Thymus (tissue), 11 donors: ENCODE measurements around the gene NPAT. TPM values are rescaled to one million over a fixed set of nuclear protein-coding genes. Genes with fewer than 3 reads are reported as not detected.
"Not testable (repeated sequence)": the region's sequence is repeated elsewhere in the genome, so short reads cannot be mapped to it uniquely, and the experiment has no call there.

Source experiments
- DNase-seq, 9 donors: peaks; one replicate each; pipeline ENCODE4 v3.0.0-alpha.2; 2013; ENCODE audit warnings: low spot score in 9 of 9, low read depth in 6 of 9, missing footprints in 1 of 9
- H3K27ac ChIP-seq, 2 donors: one replicate each; pipeline ENCODE4 v1.5.1; 2013; ENCODE audit warnings: control low read depth in 1 of 2, low read depth in 1 of 2, low read length in 1 of 2, mild to moderate bottlenecking in 1 of 2, moderate library complexity in 1 of 2
- H3K27me3 ChIP-seq, 2 donors: one replicate each; pipeline ENCODE4 v1.5.1; 2013; ENCODE audit warnings: low read length in 1 of 2; ENCODE audit not compliant: control insufficient read depth in 2 of 2, insufficient read depth in 1 of 2
- H3K36me3 ChIP-seq, 2 donors: one replicate each; pipeline ENCODE4 v1.5.1; 2013; ENCODE audit warnings: low read length in 1 of 2, mild to moderate bottlenecking in 1 of 2, moderate library complexity in 1 of 2; ENCODE audit not compliant: control insufficient read depth in 2 of 2, insufficient read depth in 2 of 2
- H3K4me1 ChIP-seq, 2 donors: one replicate each; pipeline ENCODE4 v1.5.1; 2013; ENCODE audit warnings: low read length in 2 of 2; ENCODE audit not compliant: control insufficient read depth in 2 of 2, insufficient read depth in 2 of 2
- H3K4me3 ChIP-seq, 2 donors: one replicate each; pipeline ENCODE4 v1.5.1; 2013; ENCODE audit warnings: low read length in 2 of 2, control low read depth in 1 of 2, mild to moderate bottlenecking in 1 of 2
- H3K9me3 ChIP-seq, 2 donors: one replicate each; pipeline ENCODE4 v1.5.1; 2013; ENCODE audit warnings: low read length in 1 of 2, mild to moderate bottlenecking in 1 of 2; ENCODE audit not compliant: control insufficient read depth in 2 of 2, insufficient read depth in 1 of 2
- WGBS: extraction: QIAGEN DNeasy Blood & Tissue Kit; methylation state at CpG from one replicate; pipeline ENCODE4 v1.1.7; 2013; 5-methylcytosine and 5-hydroxymethylcytosine counted together
- polyA plus RNA-seq: library from polyadenylated mRNA; stranded (reverse); fragments of 200-250 nt; gene quantifications from one replicate; pipeline ENCODE4 v1.2.3, GENCODE V29; 2013
- total RNA-seq: library from RNA; stranded (reverse); fragments of 120-200 nt; gene quantifications from one replicate; pipeline ENCODE4 v1.2.4, GENCODE V29; 2013
- donor health status: healthy.

NPAT gene
- total and polyA plus RNA-seq, 2 donors = 8.8 to 16.9 TPM

- no peaks in the 10 kb centered on the region for H3K4me1 ChIP-seq
- H3K27ac ChIP-seq = no peak overlapping the region
- H3K9me3 ChIP-seq = no peaks in the 10 kb centered on the region
- no peak for DNase-seq
- H3K27me3 ChIP-seq = no peaks in the 10 kb centered on the region
- H3K4me3 ChIP-seq = no peak overlapping the region
- H3K36me3 ChIP-seq = peaks cover 13 to 50% of the 10 kb centered on the region in 2 donors
Observed at GRCh38 chr11:108197351-108197750, 25.1 kb downstream of the NPAT start.

DNA sequence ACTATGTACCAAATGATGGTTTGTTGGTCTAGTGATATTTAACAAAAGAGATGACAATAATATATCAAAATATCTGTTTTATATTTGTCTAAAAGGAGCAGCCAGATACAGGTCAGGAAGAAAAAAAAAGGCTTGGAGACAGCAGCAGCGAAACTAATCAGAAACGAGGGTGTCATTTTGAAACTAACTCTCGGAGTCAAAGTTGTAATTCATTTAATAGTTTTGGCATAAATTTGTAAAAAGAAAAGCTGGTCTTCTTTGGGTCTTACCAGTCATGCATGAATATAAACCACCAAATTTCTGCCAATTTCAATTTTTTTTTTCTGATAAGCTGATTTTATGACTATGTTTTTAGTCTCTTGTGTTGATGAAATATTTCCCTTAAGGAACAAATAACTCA is 25.5 kb downstream of the NPAT start:
- no peak overlapping the region for H3K27ac ChIP-seq
- no peak for DNase-seq
- no peak overlapping the region for H3K4me3 ChIP-seq
- peaks cover 13 to 51% of the 10 kb centered on the region in 2 donors for H3K36me3 ChIP-seq
- WGBS = 95% methylated on average over 3 of the region's 3 CpGs
- no peaks in the 10 kb centered on the region for H3K9me3 ChIP-seq
- H3K27me3 ChIP-seq = no peaks in the 10 kb centered on the region
- no peaks in the 10 kb centered on the region for H3K4me1 ChIP-seq

DNA sequence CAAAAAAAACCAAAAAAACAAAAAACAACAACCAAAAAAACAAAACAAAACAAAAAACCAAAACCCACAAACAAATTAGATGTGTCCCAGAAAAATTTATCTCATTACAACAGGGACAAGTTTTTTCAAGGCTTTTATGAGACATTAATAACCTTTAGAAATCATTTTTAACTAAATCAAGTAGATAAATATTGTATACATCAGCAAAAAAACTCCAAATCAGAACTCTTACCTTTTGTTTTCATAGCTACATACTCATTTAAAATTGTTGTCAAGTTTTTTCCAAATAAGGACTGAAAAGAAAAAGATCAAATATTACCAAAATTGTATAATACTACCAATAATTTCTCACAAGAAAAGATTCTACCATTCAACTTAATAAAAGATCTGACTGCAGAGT is 28.7 kb downstream of the NPAT start:
- Histone ChIP-seq H3K27ac (no peak overlapping the region), H3K9me3 (no peaks in the 10 kb centered on the region), H3K36me3 (peaks cover 11 to 40% of the 10 kb centered on the region in 2 donors), H3K27me3 (no peaks in the 10 kb centered on the region), H3K4me3 (no peak overlapping the region), H3K4me1 (no peaks in the 10 kb centered on the region)
- DNase-seq = no peak

- Histone ChIP-seq H3K27me3 (no peaks in the 10 kb centered on the region), H3K4me3 (no peak overlapping the region), H3K9me3 (no peaks in the 10 kb centered on the region), H3K4me1 (no peaks in the 10 kb centered on the region), H3K36me3 (peaks cover 22 to 63% of the 10 kb centered on the region in 2 donors), H3K27ac (no peak overlapping the region)
- no peak for DNase-seq
- WGBS = 99% methylated on average over 5 of the region's 5 CpGs
Observed at GRCh38 chr11:108177570-108177969, 44.9 kb downstream of the NPAT start.

DNA sequence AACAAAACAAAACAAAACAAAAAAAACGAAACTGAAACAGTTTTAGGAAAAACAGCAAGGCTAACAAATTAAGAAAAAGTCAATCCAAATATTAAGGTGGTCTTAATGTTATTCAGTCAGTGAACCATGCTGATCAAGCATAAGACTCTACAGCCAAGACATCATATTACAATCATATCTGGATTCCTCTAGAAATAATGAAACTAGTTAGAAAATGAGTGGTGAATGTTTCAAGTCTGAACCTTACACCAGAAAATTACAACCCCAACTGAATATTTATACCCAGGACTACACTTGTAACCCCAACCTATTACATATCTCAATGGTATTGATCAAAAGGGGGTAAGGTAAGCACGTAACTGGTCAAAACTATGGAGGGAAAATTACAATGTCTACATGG is 52.3 kb downstream of the NPAT start:
- no peak overlapping the region for H3K4me3 ChIP-seq
- H3K4me1 ChIP-seq = no peaks in the 10 kb centered on the region
- H3K36me3 ChIP-seq = peaks cover 25 to 74% of the 10 kb centered on the region in 2 donors
- no peak for DNase-seq
- no peak overlapping the region for H3K27ac ChIP-seq
- 94% methylated on average over 2 of the region's 2 CpGs for WGBS
- no peaks in the 10 kb centered on the region for H3K27me3 ChIP-seq
- no peaks in the 10 kb centered on the region for H3K9me3 ChIP-seq

DNA sequence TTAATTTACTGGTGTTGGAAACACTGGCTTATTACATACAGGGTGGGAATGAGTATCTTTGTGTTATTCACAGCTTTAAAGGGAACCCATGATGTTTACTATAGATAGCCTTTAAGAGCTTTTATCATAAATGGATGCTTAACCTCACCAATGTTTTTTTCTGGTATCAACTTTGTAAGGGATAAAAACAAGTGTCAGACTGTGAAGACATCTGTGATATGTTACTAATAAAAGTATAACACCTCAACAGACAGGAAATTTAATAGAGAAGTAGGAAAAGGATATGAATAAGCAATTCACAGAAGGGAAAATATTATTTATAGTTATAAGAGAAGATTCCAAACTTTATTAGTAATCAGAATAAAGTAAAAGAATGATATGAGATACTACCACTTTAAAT is 54.8 kb downstream of the NPAT start:
- DNase-seq = no peak
- H3K36me3 ChIP-seq = peaks cover 30 to 74% of the 10 kb centered on the region in 2 donors
- H3K4me1 ChIP-seq = no peaks in the 10 kb centered on the region
- H3K27me3 ChIP-seq = no peaks in the 10 kb centered on the region
- no peaks in the 10 kb centered on the region for H3K9me3 ChIP-seq
- no peak overlapping the region for H3K4me3 ChIP-seq
- H3K27ac ChIP-seq = no peak overlapping the region

- not testable (repeated sequence) for H3K4me3 ChIP-seq, H3K4me1 ChIP-seq, DNase-seq, H3K27me3 ChIP-seq, H3K9me3 ChIP-seq, H3K27ac ChIP-seq
- 97% methylated on average over 6 of the region's 6 CpGs for WGBS
- peaks cover 42 to 71% of the 10 kb centered on the region in 2 donors for H3K36me3 ChIP-seq
Observed at GRCh38 chr11:108162878-108163277, 59.6 kb downstream of the NPAT start.

- H3K4me1 ChIP-seq = no peaks in the 10 kb centered on the region
- H3K27ac ChIP-seq = no peak overlapping the region
- H3K36me3 ChIP-seq = peaks cover 38 to 70% of the 10 kb centered on the region in 2 donors
- peak in 2 of 9 donors; percentile 2 to 18 for DNase-seq
- no peaks in the 10 kb centered on the region for H3K9me3 ChIP-seq
- no peaks in the 10 kb centered on the region for H3K27me3 ChIP-seq
- WGBS = 89% methylated on average over 5 of the region's 5 CpGs
- no peak overlapping the region for H3K4me3 ChIP-seq
Observed at GRCh38 chr11:108160970-108161566, 61.4 kb downstream of the NPAT start.

DNA sequence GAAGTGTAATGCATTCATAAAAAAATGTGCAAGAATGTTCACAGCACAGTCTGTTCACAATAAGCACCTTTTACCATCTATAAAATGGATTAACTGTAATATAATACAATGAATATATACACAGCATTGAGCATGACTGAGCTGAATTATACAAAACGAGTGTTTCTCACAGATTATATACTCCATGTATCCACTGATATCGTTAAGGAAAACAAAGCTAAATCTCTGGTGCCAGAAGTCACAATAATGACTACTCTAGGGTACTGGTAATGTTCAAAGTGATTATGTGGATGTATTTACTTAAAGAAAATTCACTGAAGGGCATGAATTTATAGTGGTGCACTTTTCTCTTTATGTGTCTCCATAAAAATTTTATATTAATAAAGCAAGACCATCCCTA is 67.8 kb downstream of the NPAT start:
- H3K27me3 ChIP-seq = no peaks in the 10 kb centered on the region
- no peak overlapping the region for H3K4me3 ChIP-seq
- DNase-seq = no peak
- H3K4me1 ChIP-seq = no peaks in the 10 kb centered on the region
- no peak overlapping the region for H3K27ac ChIP-seq
- H3K9me3 ChIP-seq = no peaks in the 10 kb centered on the region
- H3K36me3 ChIP-seq = peaks cover 20 to 58% of the 10 kb centered on the region in 2 donors
- 95% methylated on average over 2 of the region's 2 CpGs for WGBS

GRCh38 chr11:108148556-108148955 is 73.9 kb downstream of the NPAT start:
- 98% methylated on average over 3 of the region's 3 CpGs for WGBS
- Histone ChIP-seq H3K9me3 (no peaks in the 10 kb centered on the region), H3K4me3 (no peak overlapping the region), H3K4me1 (no peaks in the 10 kb centered on the region), H3K27me3 (no peaks in the 10 kb centered on the region), H3K36me3 (peaks cover 24 to 56% of the 10 kb centered on the region in 2 donors), H3K27ac (no peak overlapping the region)
- no peak for DNase-seq
